HG03469 (cell line): ENCODE data around the gene TNKS1BP1.

Source experiments
- ATAC-seq: cut with Tn5 transposase; IDR thresholded peaks from one replicate; pipeline ENCODE4 v1.9.1; 2021; ENCODE audit warnings: mild to moderate bottlenecking, moderate library complexity, moderate number of reproducible peaks; ENCODE audit not compliant: unreplicated experiment

Gene TNKS1BP1

DNA sequence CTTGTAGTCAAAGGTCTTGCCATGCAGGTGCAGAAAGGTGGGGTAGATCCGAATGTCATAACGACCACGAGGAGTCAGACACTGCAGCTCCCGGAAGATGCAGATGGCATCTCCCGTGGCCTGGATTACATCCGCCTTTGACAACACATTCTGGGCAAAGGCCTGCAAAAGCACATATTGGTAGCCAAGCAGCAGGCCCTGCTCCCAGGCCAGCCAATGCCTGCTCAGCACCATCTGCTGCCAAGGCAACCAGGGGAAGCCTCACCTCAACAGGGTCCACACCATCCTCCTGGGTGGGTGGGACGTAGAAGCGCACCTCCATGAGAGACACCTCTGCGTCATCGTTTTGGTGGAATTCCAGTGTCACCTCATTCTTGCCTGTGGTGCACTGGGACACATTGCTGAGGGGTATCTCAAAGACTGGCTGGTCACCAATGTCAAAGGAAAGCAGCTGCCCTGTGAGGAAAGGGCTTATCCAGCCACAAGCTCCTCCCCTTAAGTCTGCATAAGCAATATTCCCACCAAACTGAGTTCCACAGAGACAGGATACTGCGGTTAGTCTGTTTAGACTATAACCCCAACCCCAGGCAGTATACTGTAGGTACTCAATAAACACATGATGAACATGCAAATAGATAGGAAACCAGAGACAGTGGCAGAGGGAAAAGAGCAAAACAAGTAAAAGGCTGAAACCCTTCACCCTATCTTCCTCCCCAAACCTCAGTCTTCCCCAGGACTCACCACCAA, 8.1 kb upstream of the TNKS1BP1 start:
- ATAC-seq, result no peak

DNA sequence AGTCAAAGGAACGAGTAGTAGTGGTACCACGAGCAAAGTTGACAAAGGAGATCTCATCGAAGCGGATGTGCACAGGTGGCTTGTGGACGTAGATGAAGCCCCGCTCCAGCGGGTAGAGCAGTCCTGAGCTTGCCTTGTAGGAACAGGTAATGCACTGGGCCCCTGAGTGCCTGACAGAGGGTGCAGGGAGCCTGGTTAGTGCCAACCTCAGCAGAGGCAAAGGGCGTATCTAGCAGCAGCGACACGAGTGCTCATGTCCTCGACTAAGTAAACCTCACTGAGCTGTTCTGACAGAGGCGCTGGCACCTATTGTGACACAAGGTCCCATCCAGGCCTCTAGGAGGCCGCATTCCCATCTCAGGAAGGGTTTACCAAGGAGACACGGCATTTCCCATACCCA, 7.0 kb upstream of the TNKS1BP1 start:
- ATAC-seq, result no peak

DNA sequence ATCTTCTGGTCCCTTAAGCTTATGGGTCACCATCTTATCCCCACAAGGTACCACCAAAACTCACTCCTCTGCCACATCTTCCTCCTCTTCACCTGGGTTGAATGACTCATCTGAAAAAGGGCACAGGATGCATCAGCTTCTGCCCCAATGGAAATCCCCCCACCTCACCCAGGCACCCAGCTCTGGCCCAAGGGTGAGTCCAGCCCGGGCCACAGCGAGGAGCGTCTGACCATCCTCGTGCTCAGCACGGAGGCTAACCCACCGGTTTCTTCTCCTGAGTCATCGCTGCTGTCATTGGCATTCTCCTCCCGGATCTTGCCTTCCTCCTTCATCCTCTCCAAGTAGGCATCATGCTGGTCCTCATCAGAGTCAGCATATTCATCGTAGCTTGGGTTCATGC, 5.3 kb upstream of the TNKS1BP1 start:
- no peak for ATAC-seq

DNA sequence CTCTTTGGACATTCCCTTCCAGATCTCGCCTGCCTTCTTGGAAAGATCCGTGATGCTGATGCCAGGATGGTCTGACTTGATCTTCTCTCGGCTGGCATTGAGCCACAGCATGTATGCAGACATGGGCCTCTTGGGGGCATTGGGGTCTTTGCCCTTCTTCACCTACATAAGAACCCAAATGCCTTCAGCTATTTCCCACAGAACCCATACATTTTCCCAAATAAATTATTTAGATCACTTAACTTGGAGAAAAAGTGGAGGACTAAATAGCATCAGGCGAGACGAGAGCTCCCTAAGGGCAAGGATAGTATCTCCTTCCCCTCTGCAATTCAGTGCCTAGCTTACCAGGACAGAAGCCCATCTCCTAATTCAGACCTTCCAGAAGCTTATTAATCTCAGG, 3.0 kb upstream of the TNKS1BP1 start:
- ATAC-seq, result no peak

DNA sequence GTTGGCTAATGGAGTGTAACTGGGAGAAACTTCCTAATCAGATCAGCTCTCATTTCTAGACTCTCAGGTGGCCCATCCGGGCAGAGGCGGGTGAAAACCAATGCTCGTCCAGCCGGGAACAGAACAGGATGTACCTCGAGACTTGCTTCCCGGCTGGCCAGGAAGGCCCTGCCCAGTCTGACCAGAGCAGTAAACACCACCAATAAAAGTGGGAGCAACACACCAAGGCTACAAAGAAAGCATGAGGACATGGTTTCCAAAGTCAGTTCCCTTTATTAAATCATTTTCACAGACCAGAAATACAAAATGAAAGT, 940 bp upstream of the TNKS1BP1 start:
- no peak for ATAC-seq

DNA sequence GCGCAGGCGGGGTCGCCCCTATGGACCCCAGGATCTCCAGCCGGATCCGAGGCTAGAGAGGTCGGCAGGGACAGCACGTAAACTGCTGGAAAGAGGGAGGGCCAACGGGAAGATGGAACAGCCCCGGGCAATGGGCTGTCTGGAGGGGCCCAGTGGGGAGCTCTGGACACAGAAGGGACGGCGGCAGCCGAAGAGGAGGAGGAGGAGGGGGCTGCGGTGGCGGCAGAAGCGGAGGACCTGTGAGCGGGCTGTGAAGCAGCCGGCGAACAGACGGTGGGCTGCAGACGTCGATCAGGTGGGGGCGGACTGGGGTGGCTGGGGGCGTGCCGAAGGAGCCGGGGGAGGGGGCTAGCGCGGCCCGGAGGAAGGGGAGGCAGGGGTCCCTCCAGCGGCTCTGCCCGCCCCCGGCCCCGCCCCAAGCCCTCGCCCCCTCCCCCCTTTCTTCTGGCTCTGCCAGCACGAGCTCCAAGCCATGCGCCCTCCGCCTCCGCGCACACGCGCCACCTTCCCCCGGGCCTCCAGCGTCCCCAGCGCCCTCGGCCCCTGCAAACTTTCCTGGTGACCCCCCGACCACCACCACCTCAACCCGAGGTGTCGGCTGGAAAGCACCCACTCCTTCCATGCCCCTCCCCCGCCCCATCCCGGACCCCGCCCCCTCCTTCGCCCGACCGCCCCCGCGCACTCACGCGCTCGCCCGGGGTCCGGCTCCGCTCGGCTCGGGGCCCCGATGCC, 432 bp downstream of the TNKS1BP1 start:
- ATAC-seq, result no peak

DNA sequence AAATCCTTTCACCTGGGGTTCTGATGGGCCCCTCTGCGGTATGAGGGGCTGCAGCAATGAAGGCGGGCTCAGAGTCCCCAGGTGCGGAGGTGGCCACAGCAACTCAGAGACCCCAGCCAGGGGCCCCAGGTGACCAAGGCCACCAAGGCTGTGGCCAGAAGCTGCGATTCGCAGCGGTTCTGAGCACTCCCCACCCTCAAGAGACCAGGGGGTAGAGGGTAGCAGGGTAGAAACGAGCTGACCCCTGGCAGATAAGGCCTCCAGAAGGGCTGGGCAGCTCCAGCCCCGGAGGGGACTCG, 948 bp downstream of the TNKS1BP1 start:
- no peak for ATAC-seq

DNA sequence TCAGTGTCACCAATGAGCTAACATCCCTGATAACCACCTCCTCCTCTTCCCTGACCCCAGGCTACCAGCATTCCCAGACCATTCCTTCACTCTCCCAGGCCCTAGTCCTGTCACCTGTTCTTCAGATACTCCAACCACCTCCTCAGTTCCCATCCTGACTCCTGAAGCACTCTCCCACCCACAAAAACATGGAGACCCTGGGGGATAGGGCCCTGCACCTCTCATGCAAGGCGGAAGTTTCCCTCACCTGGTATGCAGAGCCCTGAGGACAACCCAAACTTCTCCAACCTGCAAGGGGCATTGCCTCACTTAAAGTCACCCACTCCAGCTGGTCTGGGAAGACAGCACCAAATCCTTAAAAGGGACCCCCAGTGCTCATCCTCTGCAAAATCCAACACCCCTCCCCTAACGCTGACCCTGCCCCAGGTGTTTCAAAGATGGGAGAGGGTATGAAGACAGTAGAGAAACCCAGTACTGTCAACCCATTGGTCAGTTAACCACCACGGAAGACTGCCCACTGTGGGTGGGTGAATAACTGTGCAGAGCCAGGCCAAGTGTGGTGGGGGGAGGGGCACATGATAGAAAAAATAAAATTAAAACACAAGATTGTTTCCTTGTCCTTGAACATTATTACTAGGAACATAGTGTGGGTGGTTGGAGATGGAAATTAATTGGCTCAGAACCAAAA, 1.4 kb downstream of the TNKS1BP1 start:
- ATAC-seq, result no peak

DNA sequence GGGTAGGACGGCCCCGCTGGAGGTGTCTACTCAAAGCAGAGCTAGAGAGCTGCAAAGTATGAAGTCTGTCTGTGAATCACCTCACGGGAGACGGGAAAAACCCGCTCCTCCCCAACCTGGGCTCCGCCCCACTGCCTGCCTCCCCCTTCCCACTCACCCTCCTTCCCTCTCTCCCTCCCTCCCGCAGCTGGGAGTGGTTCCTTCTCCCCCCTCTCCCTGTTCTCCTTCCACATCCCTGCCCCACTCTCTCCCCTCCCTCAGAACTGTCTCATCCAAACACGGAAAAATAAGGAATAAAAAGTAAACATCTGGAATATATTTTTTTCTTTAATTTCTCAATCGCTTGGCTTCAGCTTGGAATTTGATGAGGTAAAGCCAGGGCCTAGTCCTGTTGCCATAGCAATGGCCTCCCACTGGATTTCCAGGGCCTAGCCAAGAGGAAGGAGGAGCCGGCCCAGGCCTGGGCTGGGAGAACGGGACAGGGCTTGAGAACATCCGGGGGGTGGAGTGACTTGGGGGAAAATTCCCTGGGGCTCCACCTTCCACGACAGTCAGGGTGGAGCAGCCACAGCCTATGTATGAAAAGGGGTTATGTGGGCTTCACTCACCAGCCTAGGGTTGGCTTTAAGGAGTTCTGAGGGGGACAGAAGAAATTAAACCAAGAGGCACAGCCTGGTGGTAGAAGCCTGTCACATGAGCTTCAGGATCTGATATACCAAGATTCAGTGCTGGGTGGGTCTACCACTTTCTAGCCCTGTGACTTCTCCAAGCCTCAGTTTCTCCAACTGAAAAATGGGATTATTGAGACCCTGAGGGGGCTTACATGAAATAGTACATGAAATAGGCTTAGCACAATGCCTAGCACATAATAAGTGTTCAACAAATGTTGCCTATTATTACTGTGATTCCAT, 2.2 kb downstream of the TNKS1BP1 start:
- no peak for ATAC-seq

DNA sequence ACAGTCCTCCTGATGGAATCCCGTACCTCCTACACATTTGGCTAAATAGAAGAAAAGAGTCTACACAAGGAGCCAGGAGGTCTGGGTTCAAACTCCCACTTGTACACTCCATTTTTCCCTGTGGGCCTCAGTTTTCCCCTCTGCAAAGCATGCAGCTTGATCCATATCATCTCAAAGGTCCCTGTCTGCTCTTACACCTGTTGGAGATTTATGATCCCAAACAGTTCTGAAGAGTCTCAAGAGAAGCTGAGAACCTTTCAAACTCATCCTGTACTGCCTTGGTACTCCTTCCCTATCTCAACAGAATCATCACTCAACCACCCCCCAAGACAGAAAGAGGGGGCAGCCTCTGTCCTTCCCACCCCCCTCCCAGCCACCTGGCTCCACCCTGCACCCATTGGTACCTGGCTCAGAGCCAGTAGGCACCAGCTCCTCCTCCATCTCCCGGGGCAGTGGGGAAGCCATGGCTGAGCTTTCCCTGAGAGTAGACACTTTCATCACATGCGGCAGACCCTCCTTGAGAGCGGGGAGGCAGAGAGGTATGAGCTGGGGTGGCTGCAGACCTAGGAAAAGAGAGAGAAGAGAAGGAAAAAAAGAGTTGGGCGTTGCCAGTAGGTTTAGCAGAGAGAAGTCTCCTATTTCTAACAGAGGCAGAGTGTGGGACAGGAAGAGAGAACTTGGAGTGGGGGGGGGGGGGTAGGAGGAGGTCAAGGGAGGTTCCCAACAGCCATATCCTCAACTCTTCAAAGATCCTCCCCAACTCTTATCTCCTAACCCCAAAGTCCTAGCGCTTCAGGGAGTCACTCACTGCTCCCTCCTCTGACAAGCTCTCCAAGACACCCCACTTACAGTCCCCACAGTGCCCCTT, 3.1 kb downstream of the TNKS1BP1 start:
- ATAC-seq, result no peak

DNA sequence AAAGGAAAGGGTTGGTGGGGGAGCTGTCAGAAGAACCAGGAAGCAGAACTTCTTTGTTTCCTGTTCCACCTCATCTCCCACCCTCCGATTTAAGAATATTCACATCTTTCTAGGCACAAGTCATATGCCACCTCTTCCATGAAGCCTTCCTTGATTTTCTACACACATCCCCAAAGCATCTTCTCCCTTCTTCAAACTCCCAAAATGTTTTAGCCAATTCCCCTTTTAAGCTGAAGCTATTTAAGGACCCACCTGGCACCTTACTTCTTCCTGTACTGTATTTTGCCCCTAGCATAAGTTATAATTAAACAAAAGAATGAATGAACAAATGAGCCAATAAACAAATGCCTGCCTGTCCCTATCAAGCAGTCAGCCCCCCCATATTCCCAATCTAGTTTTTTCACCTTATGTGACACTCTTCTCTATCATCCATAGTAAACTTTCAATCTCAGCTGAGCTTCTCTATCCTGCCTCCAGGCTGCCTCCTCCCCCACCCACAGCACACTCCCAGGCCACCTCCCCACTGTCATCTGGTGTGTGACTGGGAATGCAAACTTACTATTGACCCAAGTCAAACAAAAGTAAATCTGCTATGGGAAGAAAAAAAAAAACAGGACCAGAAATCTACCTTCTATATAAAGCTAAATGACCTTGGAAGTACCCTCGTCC, 3.9 kb downstream of the TNKS1BP1 start:
- ATAC-seq, result no peak

DNA sequence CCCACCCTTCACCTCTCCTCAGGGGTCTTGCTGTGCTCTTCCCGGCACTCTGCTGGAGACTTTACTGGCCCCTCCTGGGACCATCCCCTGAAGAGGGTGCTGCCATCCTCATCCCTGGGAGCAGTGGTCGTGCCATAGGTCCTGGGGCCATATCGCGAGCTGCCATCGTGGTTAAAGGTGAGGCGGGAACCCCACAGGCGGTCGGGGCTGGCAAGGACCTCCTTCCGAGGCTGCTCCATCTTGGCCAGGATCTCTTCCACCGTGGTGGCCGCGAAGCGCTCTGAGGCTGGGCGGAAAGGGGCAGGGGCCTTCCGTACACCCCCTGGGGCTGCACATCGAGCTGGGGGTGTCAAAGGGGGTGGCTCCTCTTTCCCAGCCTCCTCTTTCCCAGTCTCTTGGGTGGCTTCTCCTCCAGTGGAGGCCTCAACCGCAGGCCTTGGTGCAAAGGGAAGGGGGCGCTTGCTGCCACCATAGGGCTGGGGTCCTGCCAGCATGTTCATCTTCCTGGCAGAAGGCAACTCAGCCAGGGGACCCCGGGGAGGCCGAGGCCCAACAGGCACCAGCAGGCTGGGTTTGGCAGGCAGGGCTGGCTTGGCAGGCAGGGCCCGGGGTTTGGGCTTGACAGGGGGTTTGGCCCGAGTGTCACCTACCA, 4.6 kb downstream of the TNKS1BP1 start:
- ATAC-seq, result no peak

DNA sequence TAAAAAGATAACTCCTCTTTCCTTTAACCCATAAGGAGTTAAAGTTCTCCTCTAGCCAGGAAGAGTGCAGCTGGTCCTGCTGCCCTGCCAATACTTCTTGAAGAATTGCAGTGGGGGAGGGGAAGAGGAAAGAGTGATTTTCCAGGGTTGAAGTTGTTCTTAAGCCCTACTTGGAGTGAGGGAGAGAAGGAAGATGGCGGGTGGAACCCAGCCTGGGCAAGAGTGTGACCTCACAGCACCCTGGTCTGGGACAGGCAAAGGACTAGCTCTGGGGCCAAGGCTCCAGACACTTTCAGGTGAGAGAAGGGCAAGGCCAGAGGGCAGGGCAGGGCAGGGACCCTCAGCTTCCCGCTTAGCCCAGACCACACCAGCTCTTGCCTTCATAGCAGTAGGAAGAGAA, 6.6 kb downstream of the TNKS1BP1 start:
- ATAC-seq, result no peak

DNA sequence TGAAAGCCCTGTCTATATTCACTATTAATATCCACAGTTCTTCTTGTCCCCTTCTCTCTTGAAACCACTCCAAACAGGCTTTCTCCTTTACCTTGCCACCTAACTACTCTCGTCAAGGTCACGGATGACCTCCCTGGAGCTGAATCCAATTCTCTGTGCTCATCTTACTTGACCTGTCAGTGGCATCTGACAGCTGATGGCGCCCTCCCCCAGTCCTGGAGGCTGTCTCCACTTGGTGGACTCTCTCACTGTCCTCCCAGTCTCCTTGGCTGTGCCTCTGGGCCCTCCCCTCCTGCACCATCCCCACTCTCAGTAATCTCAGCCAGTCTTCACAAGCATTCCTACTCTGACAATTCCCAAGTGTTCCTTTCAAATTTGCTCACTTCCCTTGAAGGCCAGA, 8.7 kb downstream of the TNKS1BP1 start:
- ATAC-seq, result no peak

DNA sequence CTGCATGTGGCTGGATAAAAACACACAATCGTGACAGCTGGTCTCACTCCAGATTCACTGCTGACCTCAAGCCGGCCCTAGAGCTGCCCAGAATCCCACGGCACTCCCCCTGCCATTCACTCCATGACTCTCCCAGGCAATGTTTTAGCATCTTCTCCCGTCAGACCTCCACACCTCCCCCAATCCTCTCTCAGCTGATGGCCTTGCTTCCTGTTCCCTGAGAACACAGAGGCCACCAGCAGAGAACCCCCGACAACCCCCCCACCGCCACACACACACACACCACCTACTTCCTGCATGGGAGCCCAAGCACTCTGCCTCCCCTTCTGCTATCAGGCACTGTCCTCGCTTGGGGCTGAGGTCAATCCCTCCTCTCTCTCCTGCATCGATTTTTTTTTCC, 9.3 kb downstream of the TNKS1BP1 start:
- ATAC-seq, result no peak

DNA sequence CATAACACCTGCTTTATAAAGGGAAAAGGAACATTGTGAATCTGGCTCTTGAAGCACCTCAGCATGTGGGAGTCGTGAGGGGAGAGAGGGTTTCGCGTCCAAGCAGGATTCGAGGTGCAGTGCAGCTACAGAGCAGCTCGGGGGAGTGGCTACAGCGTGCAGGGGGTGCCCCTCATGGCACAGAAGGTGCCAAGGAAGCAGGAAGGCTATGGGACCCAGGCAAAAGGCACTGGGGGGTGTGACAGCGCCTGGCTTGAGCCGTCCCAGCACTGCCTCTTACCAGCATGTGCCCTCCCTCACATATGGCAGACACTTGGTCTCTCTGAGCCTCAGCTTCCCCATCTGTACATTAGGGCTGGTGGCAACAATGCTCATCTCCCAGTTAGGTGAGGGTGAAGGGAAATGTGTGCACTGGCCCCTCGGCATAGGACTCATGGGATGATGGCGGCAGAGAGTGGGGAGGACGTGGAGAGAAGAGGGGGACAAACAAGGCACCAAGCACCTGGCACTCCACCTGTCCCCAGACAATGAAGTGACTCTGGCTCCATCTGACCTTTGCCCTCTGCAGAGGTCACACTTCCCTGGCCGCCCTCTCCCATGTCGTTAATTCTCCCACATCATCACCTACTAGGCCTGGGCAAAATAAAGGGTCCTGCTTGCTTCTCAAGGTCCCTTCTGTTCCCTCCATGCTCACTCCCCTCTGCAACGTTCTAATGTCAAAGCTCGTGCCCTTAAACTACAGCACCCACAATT, 10.4 kb downstream of the TNKS1BP1 start:
- no peak for ATAC-seq

DNA sequence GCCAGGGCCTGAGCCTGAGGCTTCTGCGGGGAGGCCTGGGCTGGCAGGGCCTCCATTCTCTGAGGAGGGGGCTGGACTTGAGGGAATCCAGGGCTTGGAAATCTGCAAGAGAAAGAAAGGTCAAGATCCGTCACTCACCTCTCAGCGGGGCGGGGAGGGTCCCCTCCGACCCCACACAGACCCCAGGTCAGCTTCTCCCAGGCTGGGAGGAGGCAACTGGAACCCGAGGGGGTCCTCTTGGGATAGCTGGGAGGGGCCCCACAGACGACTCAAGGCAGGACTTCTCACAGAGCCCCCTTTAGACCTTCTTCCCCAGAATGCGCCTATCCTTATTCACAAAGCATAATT, 11.0 kb downstream of the TNKS1BP1 start:
- no peak for ATAC-seq

DNA sequence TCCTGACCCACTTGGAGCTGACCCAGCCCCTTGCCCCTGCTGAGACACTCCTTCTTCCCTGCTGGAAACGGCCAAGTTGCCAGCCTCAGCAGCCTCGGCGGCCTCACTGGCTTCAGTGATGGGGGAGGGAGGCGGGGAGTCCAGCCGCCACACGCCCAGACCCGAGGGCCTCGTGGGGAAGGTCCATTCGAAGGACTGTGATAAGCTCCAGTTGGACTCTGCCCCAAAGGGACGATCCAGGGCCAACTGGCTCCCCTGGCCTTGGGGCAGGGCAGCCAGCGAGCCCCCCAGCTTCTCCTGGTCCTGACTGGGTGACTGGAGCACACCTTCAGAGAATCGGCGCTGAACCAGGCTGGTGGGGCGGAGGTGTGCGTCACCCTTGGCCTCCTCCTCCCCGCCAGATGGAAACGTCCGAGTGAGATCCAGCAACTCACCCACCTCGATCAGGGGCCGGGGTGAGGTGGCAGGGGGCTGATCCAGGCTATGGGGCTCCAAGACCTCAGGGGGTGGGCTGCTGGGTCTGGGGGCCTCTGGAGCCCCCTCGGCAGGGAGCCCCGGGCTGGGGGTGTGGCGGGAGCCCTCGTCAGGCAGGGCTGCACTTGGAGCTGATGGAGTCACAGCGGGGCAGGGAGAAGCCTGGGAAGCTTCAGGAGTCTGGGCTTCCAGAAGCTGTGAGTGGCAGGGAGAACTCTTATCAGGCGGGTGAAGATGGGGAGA, 11.5 kb downstream of the TNKS1BP1 start:
- ATAC-seq, result no peak
